Lower leg skin (tissue), 3 donors: Measurements from ENCODE around the gene MPZL1.

Experiments used
- CTCF ChIP-seq, 3 donors: fragments of 450-650 bp; IDR thresholded peaks; one replicate each; pipeline ENCODE4 v1.5.1; 2016; ENCODE audit warnings: antibody characterized with exemption in 3 of 3, mild to moderate bottlenecking in 3 of 3, moderate library complexity in 2 of 3
- POLR2A ChIP-seq, 2 donors: fragments of 450-650 bp; IDR thresholded peaks; one replicate each; pipeline ENCODE4 v1.6.1; 2016 to 2017; ENCODE audit warnings: antibody characterized with exemption in 2 of 2, mild to moderate bottlenecking in 1 of 2, moderate library complexity in 1 of 2

- TF ChIP-seq CTCF (IDR thresholded peaks at IDR 0.05) (no peak), POLR2A (IDR thresholded peaks at IDR 0.05) (no peak)
These were observed 86.9 kb downstream of the MPZL1 start for GRCh38 chr1:167808690-167809089.
